OCI-LY3 (cell line): ENCODE measurements around the gene TRIM24.

Experiments
- H2AFZ ChIP-seq: fragments of 200-600, 300-600 bp; shearing (Covaris generic); 2 replicates; pipeline ENCODE4 v1.6.0; 2014; ENCODE audit warnings: antibody characterized with exemption, low read depth, low read length
- H3K27ac ChIP-seq: fragments of 200-600, 300-600 bp; sonication (generic); 2 replicates; pipeline ENCODE4 v1.5.1; 2014; ENCODE audit warnings: mild to moderate bottlenecking, low read length, moderate library complexity, mixed read lengths
- H3K27me3 ChIP-seq: fragments of 200-600, 300-600 bp; sonication (generic); 2 replicates; pipeline ENCODE4 v1.6.1; 2014; ENCODE audit warnings: low read depth, low read length, mixed read lengths
- H3K36me3 ChIP-seq: fragments of 200-600, 300-600 bp; sonication (generic); replicated peaks from 2 replicates; pipeline ENCODE3; 2014; ENCODE audit warnings: low read depth, low read length, mixed read lengths
- H3K4me1 ChIP-seq: fragments of 300-600, 200-600 bp; sonication (generic); 2 replicates; pipeline ENCODE4 v1.6.1; 2014; ENCODE audit warnings: low read length, mixed read lengths
- H3K4me2 ChIP-seq: fragments of 200-600, 300-600 bp; sonication (generic); 2 replicates; pipeline ENCODE4 v1.6.1; 2014; ENCODE audit warnings: low read length, mixed read lengths
- H3K4me3 ChIP-seq: fragments of 300-600, 200-600 bp; sonication (generic); 2 replicates; pipeline ENCODE4 v1.5.1; 2014; ENCODE audit warnings: antibody characterized with exemption, mild to moderate bottlenecking, low read length, moderate library complexity
- H3K79me2 ChIP-seq: fragments of 300-600, 200-600 bp; shearing (Covaris generic); 2 replicates; pipeline ENCODE4 v1.6.1; 2014; ENCODE audit warnings: mild to moderate bottlenecking, low read length, mixed read lengths
- H3K9ac ChIP-seq: fragments of 300-600, 200-600 bp; shearing (Covaris generic); 2 replicates; pipeline ENCODE4 v1.6.0; 2014; ENCODE audit warnings: mild to moderate bottlenecking, low read length, moderate library complexity
- H3K9me3 ChIP-seq: fragments of 200-600, 300-600 bp; shearing (Covaris generic); 2 replicates; pipeline ENCODE4 v1.6.1; 2014; ENCODE audit warnings: low read length, mixed read lengths; ENCODE audit not compliant: insufficient read depth
- H4K20me1 ChIP-seq: fragments of 200-600, 300-600 bp; sonication (generic); 2 replicates; pipeline ENCODE4 v1.6.1; 2016; ENCODE audit warnings: low read length, mixed read lengths; ENCODE audit not compliant: insufficient read depth
- CTCF ChIP-seq: fragments of 200-600, 300-600 bp; sonication (generic); IDR thresholded peaks from 2 replicates; pipeline ENCODE4 v1.5.1; 2014; ENCODE audit warnings: antibody characterized with exemption, low read length, low read depth
- EZH2phosphoT487 ChIP-seq: fragments of 200-600 bp; shearing (Covaris generic); IDR thresholded peaks from 2 replicates; pipeline ENCODE4 v1.6.1; 2018; ENCODE audit warnings: antibody characterized with exemption, mixed run types, low read depth

The TRIM24 gene

GRCh38 chr7:138546064-138546619, 86.1 kb downstream of the TRIM24 start:
- H3K4me3 ChIP-seq, result no peak overlapping the region
- H3K27me3 ChIP-seq, result no peaks in the 10 kb centered on the region
- no peaks in the 10 kb centered on the region for H3K9me3 ChIP-seq
- 0 out of 2 replicates have a peak, but pooled peaks cover 5% of the 10 kb centered on the region for H4K20me1 ChIP-seq
- H3K9ac ChIP-seq, result no peak overlapping the region
- no peak for TF ChIP-seq EZH2phosphoT487
- no peak for TF ChIP-seq CTCF
- no peaks in the 10 kb centered on the region for H3K79me2 ChIP-seq
- no peak overlapping the region for H2AFZ ChIP-seq
- no peak overlapping the region for H3K4me2 ChIP-seq
- H3K4me1 ChIP-seq, result peaks cover 27% of the 10 kb centered on the region
- H3K27ac ChIP-seq, result no peak overlapping the region
- peaks cover 23% of the 10 kb centered on the region for H3K36me3 ChIP-seq

GRCh38 chr7:138546829-138547228, 86.8 kb downstream of the TRIM24 start:
- Histone ChIP-seq H3K27me3 (no peaks in the 10 kb centered on the region), H3K27ac (no peak overlapping the region), H3K79me2 (no peaks in the 10 kb centered on the region), H4K20me1 (0 out of 2 replicates have a peak, but pooled peaks cover 2% of the 10 kb centered on the region), H3K9me3 (no peaks in the 10 kb centered on the region), H3K4me1 (peaks cover 23% of the 10 kb centered on the region), H3K4me2 (no peak overlapping the region), H2AFZ (no peak overlapping the region), H3K4me3 (no peak overlapping the region), H3K9ac (no peak overlapping the region), H3K36me3 (peaks cover 24% of the 10 kb centered on the region)
- TF ChIP-seq CTCF, result no peak
- TF ChIP-seq EZH2phosphoT487, result no peak

GRCh38 chr7:138549082-138549481, 89.0 kb downstream of the TRIM24 start:
- Histone ChIP-seq H3K27ac (no peak overlapping the region), H3K9ac (no peak overlapping the region), H3K27me3 (no peaks in the 10 kb centered on the region), H2AFZ (no peak overlapping the region), H3K4me2 (peak overlapping the region; percentile 48), H3K9me3 (no peaks in the 10 kb centered on the region), H3K4me1 (peaks cover 16% of the 10 kb centered on the region), H3K79me2 (no peaks in the 10 kb centered on the region), H3K36me3 (peaks cover 39% of the 10 kb centered on the region), H3K4me3 (no peak overlapping the region), H4K20me1 (no peaks in the 10 kb centered on the region)
- TF ChIP-seq CTCF (no peak), EZH2phosphoT487 (no peak)

- TF ChIP-seq EZH2phosphoT487, result no peak
- 0 out of 2 replicates have a peak overlapping the region, but pooled peaks have one; percentile 2 for H3K27ac ChIP-seq
- H3K36me3 ChIP-seq, result peaks cover 39% of the 10 kb centered on the region
- H4K20me1 ChIP-seq, result no peaks in the 10 kb centered on the region
- no peaks in the 10 kb centered on the region for H3K27me3 ChIP-seq
- H3K4me3 ChIP-seq, result no peak overlapping the region
- H3K4me1 ChIP-seq, result peaks cover 16% of the 10 kb centered on the region
- no peaks in the 10 kb centered on the region for H3K79me2 ChIP-seq
- no peak overlapping the region for H3K9ac ChIP-seq
- H3K4me2 ChIP-seq, result peak overlapping the region; percentile 48; the same call in 1 of the 2 replicates
- H2AFZ ChIP-seq, result no peak overlapping the region
- no peaks in the 10 kb centered on the region for H3K9me3 ChIP-seq
Observed at GRCh38 chr7:138550337-138550736, 90.3 kb downstream of the TRIM24 start.
